HG02981 (cell line): ENCODE measurements around the gene CTCF.

ENCODE experiments used
- ATAC-seq: cut with Tn5 transposase; IDR thresholded peaks from one replicate; pipeline ENCODE4 v1.9.1; 2021; ENCODE audit warnings: mild to moderate bottlenecking, moderate library complexity; ENCODE audit not compliant: unreplicated experiment

CTCF gene

DNA sequence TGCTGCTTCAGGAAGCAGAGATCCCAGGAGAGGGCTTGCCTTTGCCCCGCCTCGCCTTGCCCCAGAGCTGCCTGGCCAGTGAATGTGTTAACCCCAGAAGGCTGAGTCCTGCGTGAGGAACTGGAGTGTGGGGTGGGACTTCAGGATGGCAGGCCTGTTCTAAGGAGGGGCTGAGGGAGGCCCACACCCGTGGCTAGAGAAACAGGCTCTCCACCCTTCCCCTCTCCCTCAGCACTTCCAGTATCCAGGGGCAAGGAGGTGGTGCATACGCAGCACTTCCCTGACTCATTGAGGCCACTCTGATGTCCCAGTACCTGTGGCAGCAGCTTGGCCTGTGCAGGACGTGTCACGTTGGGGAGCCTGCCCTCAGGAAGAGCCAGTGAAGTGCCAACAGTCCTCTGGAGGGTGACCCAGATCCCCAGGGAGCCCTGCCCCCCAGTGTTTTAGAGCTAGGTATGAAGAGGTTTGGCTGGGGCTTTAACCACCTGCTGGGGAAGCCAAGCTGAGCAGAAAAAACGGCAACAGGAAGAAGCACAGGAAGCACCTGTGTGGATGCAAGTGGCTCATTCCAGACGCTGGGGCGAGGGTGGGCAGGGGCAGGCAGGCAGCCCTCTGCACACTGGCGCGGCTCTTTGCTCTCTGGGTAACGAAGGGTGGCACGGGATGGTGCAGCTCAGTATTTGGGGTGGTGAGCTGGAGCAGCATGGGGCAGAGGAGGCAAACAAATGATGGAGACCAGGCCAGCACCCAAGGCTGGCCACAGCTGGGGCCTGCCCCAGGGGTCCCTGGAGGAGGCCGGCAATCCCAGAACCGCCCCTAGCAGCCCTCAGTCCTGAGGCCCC lies 14.7 kb upstream of the CTCF start:
- ATAC-seq: peak; percentile 24

DNA sequence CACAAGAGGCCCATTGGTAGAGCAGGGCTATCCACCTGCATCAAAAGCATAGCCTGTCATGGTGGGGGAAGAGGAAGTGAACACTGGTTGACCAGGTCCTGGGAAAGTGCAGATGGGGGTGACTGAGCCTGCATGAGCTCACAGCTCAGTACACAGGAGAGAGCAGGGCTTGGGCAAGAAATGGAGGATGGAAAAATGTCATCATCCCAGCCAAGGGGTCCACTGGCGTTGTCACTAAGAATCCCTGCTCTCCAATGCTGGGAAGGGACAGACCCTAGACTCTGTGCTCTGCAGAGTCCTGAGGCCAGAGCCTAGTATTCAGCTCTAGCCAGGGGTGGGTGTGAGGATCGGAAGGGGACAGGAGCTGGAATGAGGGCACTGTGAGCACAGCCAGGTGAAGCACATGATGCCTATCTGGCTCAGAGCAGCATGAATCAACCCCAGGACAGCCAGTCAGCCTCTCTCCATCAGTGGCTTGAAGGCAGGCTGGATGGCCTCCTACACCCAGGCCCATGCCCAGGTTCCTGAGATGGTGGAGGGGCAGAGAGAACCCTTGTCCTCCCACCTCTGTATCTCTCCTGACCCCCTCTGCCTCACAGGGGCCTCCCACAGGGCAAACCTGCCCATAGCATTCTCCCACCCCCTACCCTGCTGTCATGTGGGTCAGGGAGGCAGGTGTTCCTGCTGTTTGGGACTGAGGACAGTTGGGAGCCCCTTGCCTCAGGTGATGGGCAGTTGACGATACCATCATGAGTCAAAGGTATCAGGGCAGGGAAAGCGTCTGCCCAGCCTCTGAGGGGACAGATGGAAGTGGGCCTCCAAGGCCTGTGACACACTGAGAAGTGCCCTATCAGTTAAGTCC lies 13.8 kb upstream of the CTCF start:
- ATAC-seq: peak; percentile 44

DNA sequence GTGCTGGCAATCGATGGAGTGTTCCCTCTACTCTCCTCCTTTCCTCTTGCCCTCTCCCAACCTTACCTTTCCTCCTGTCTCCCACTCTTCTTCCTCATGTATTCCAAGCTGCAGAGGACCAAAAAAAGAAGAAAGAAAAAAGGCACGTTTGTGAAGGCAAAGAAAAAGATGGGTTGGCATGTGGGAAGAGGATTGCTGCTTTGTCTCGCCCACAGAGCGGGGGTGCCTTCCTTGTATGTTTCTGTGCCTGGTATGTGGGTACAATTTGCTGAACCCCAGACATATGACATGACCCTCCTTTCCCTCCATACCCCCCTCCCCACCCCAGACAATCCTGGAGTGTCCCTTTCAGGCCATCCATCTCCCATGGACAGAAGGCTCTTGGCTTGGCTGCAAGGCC lies 13.1 kb upstream of the CTCF start:
- ATAC-seq: no peak

DNA sequence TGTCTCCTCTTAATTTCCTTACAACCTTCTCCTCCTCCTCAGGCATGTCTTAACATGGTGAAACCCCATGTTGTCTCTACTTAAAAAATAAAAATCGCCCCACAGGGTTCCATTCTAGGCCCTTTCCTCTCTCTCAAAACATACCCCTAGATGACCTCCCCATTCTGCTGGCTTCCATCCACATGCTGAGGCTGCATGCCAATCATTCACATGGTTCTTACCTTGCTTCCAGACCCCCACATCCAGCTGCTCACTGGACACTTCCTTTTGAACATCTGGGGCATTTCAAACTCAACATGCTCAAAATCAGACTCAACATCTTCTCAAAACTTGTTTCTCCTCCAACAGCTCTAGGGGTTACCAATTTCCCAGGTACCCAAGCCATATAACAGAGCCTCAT lies 12.4 kb upstream of the CTCF start:
- ATAC-seq: no peak

DNA sequence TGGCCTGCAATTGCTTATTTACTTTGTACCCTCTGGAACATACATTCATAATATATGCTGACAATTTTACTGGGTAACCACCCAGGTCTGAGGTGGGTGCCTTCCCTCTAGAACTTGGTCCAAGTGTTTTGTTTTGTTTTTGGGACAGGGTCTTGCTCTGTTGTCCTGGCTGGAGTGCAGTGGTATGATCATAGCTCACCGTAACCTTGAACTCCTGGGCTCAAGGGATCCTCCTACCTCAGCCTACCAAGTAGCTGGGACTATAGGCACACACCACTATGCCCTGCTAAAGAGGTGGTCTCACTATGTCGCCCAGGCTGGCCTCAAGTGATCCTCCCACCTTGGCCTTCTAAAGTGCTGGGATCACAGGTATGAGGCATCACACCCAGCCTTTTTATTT lies 11.2 kb upstream of the CTCF start:
- ATAC-seq: no peak

DNA sequence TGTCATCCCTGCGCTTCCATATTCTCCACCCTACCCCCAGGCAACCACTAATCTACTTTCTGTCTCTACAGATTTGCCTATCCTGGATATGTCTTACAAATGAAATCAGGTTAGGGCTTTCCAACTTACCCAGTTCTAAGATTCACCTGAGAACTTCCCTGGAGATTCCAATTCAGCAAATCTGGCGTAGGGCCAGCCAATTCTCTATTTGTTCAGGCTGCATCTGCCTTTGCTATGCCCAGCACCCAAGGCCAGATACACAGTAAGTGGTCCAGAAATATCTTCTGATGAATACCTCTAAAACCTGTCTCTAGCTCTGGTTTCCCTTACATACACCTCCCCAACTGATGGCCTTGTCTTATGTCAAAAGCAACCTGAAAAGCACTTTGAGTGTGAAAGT lies 10.4 kb upstream of the CTCF start:
- ATAC-seq: no peak

DNA sequence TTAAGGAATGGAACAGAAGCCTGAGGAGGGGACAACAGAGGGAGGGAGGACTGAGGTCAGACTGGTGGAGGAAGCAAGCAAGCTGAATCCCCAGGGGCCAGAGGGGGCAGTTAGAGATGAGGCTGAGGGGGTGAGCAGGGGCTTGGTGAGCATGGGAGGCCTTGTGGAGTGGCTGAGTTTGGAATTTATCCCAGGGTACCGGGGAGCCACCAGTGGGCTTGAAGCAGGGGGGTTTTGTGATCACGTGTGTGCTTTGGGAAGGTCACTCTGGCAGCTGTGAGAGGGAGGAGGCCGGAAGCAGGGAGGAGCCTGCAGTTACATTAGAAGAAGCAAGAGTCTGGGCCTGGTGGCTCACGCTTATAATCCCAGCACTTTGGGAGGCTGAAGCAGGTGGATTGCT lies 9.8 kb upstream of the CTCF start:
- no peak for ATAC-seq

DNA sequence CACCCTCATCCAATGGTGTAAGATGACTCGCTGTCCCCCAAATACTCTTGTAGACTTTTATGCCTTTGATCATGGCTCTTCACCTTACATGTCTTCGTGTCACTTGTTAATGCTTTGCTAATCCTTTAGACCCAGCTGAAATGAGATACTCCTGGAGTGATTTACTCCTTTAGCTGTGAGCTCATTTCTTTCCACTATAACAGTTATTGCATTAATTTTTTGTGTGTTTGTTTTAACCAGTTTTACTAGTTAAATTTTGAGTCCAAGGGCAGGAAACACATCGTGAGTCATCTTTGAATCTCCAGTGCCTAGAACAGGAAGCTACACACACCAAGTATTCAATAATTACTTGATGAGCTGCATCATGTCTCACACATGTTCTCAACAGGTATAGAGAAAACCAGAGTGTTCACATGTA lies 6.5 kb upstream of the CTCF start:
- ATAC-seq: peak; percentile 58

DNA sequence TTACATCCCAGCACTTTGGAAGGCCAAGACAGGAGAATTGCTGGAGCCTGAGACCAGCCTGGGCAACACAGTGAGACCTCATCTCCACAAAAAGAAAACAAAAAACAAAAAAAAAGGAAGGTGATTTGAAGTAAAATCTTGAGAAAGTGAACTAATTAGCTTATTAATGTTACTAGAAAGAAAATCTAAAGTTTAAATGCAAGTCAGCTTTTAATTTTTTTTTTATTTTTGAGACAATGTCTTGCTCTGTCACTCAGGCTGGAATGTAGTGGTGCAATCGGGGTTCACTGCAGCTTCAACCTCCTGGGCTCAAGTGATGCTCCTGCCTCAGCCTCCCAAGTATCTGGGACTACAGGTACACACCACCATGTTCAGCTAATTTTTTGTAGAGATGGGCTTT lies 3.5 kb upstream of the CTCF start:
- ATAC-seq: no peak

DNA sequence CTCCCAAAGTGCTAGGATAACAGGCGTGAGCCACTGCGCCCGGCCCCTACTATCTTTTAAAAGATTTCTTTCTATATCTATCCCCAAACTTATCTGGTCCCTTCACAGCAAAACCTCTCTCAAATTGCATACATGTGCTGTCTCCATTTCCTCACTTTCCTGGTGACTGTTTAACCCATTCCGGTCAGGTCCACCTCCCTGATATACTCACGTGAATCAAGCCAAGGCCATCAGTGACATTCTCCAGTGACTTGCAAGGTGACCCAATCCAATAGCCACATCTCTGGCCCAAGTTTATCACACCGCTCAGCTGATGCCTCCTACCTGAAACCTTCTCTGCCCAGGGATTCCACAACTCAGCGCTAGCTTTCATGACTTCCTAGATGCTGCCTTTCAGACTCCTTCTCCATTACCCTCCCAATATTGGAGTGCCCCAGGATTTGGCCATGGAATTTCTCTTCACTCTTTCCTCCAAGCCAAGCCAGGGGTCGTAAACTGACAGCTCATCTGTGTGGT lies 1.4 kb upstream of the CTCF start:
- ATAC-seq: no peak

DNA sequence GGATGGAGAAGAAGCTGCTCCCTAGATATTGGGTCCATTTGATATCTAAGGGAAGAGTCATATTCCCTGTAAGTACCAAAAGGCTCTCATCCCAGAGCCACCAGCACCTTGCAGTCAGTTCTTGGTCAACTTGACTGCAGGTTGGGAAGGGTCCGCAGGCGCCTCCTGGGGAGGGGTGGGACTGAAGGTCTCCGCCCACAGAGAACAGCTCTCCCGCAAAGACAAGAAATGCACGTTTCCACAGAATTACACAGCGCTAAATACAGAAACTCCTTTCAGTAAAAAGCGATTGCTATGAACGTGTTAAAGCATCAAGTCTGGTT lies 864 bp upstream of the CTCF start:
- ATAC-seq: no peak

DNA sequence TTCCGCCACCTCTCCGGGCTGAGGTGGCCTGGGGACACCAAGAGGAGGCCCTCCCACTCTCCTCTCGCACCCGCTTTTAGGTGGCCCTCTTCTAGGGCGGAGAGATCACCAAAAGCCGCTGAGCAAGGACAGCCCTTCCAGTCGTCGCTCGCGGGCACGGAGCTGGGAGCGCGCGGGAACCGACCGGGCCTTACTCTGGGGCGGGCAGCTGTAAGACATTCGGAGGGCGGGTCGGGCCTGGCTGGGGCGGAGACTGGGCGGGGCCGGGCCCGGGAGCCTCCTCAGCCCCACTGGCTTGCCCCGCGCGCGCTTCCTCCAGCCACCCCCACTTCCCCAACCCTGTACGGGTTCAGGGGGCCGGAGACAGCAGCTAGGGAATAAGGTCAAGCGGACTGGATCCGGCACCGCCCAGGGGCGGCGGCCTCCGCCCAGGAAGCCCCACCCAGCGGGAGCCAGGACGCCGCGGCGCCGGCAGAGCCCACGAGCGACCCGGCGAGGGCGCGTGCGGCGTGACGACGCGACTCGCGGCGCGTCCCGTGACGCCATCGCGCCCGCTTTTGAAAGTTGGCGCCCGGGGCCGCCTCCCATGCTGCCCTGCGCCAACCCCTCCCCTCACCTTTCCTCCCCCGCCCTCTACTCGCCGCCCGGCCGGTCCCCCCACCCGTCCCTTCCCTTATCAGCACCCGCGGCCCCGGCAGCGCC lies 351 bp upstream of the CTCF start:
- peak; percentile 76 for ATAC-seq

DNA sequence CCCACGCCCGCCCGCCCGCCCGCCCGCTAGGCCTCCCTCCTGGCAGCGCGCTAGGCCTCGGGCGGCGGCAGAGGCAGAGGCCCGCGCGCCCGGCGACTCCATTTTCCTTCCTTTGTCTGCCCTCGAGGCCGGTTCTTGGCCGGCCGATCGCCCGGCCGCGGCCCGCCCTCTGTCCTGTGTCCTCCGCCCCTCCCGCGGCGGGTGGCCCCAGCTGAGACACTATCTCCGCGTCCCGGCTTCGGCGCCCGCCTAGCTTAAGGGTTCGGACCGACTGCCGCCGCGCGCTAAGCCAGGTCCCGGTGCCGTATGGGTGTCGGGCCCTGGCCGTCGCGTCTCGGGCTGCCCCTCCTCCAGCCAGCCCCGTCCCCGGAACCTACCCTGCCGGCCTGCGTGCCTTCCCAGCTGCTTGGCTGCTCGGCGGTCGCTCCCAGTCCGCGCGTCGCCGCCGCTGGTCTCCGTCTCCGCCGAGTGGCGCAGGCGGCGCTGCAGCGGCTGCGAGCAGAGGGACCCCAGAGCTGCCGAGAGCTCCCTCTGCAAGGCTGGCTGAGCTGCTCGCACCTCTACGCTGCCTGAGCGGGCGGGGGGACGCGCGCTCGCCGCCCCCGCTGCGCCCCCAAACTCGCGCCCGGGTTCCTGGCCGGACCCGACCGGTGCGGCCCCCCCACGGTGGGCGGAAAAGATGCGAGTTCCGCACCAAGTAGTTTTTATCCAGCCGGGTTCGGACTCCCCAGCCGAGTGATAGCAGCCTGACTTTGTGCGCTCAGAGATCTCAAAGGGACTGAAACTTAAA lies 787 bp downstream of the CTCF start:
- peak; percentile 2 for ATAC-seq

DNA sequence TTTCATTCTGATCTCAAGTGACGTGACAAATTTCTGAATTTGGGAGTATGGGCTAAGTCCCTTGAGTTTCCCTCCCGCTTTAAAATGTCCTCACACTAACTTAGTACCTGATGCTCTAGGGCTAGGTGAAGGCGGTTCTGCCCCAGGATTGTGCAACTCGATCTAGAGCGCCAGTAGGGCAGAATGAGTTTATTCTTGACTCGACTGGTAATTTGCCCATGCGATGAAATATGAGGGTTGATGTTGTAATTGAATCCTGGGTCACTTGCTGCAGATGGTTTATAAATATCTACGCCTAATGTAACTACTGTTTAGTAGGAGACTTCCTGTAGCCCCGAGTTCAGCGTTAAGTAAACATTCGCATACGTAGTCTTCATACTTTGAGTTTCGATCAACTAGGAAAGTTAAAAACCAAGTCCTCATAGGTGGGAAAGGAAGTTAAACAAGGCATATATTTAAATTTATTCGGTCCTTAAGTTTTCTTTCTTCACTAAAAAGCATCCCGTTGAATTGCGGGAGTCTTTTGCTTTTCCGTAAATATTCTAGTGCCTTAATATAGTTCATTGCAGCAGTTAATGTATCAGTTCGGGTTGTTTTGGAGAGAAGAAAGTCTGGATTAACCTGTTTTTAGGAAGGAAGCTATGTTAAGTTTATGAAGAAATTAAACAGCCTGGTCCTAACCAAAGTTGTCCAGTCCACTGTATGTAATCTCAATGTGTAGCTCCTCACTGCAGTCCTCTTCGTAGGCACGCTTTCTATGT lies 1.6 kb downstream of the CTCF start:
- ATAC-seq: no peak

DNA sequence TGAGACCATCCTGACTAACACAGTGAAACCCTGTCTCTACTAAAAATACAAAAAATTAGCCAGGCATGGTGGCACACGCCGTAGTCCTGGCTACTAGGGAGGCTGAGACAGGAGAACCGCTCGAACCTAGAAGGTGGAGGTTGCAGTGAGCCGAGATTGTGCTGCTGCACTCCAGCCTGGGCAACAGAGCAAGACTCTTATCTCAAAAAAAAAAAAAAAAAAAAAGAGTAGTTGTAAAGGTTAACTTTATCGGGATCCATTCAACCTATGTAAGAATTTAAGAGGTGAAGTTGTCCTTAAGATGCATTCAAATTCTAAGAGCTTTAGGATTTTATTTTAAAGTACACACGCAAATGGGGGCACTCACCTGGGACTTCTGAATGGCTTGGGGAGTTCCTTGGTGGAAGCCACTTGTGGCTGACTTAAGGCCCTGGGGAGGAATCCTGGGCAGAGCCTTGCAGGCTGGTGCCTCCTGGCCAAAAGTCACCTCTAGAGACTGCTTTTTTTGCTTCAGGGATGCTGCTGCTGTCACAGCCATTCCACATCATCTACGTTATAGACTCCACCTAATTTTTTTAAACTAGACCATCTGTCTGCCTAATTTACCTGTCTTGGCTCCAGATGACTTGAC lies 3.3 kb downstream of the CTCF start:
- ATAC-seq: no peak

DNA sequence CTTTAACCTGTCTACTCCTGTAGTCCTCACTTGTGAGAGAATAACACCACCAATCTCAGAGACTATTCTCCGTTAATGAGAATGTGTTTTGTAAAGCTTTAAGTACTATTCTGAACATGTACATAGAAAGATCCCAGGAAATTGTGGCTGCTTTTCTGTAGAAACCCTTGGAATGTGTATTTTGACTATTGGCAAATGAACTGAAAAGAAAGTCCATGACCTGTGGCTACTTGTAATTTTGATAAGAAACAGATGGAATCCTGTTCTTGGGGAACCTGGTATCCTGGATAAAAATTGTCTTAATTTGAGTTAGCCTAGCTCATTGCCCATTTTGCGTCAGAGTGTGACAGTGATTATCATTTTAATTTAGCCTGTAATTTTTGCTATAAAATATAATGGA lies 9.1 kb downstream of the CTCF start:
- ATAC-seq: no peak

DNA sequence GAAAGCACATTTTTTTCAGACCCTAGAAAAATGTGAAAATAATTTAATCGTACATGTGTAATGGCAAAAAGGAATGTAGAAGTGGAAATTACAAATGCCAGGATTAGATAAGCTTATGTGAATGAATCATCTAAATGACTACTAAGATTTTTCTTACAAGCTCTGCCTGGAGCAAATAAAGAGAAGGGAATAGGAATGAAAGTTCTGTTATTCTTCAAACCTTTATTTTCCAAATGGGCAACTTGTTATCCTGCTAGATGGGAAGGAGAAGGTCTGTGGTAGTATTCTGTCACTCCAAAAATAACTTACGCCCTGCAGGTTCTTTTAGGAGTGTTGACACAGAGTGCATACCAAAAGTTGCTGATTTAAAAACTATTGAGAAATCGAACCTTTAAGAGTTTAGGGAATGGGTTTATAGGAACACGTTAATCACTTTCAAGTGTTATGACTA lies 9.7 kb downstream of the CTCF start:
- ATAC-seq: no peak

DNA sequence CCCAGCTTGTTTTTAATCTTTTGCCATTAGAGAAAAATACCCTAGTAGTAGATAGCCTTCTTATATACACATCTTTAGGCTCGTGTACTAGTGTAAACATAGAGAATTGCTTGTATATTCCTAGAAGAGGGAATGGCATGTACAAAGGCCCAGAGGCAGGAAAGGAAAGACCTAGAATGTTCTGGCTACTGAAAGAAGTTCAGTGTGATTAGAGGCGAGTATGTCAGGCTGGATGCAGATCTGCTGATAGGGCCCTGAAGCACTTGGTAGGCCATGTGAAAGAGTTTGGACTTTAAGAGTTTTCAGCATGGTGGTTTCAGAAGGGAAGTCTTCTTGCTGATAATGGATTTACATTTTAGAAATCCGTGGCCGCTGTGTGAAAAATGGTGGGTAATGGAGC lies 17.4 kb downstream of the CTCF start:
- ATAC-seq: no peak

DNA sequence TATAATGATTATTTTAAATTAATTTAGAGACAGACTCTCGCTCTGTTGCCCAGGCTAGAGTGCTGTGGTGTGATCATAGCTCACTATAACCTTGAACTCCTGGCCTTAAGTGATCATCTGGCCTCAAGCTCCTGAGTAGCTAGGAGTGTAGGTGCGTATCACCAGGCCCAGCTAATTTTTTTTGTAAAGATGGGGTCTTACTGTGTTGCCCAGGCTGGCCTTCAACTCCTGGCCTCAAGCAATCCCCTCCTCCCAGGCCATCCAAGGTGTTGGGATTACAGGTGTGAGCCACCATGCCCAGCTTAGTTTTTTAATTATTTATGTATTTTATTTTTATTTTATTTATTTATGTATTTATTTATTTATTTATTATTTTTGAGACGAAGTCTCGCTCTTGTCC lies 17.9 kb downstream of the CTCF start:
- ATAC-seq: no peak
